ENCODE measurements around the gene TRIM59.

The TRIM59 gene

DNA sequence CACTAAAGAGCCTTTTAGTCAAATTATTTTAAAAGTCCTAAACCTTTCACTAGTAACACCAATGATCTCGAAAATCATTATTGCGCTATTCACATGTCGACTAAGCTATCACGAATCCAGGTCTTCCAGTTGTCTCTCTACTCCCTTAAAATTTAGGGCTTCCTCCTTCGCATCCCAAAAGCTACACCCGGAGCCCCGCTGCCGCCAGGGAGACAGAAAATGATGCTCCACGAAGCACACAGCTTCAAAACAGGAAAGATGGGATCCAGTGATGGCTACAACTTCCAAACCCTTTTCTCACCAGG lies 50.8 kb downstream of the TRIM59 start:
- TF ChIP-seq, protein P1, sequence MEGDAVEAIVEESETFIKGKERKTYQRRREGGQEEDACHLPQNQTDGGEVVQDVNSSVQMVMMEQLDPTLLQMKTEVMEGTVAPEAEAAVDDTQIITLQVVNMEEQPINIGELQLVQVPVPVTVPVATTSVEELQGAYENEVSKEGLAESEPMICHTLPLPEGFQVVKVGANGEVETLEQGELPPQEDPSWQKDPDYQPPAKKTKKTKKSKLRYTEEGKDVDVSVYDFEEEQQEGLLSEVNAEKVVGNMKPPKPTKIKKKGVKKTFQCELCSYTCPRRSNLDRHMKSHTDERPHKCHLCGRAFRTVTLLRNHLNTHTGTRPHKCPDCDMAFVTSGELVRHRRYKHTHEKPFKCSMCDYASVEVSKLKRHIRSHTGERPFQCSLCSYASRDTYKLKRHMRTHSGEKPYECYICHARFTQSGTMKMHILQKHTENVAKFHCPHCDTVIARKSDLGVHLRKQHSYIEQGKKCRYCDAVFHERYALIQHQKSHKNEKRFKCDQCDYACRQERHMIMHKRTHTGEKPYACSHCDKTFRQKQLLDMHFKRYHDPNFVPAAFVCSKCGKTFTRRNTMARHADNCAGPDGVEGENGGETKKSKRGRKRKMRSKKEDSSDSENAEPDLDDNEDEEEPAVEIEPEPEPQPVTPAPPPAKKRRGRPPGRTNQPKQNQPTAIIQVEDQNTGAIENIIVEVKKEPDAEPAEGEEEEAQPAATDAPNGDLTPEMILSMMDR (conservative IDR thresholded peaks at IDR 0.05) = no peak
- H3K27ac ChIP-seq = peak overlapping the region; percentile 96

GRCh38 chr3:160395297-160395696 lies 54.3 kb downstream of the TRIM59 start:
- TF ChIP-seq, protein P1 (conservative IDR thresholded peaks at IDR 0.05) = no peak
- H3K27ac ChIP-seq = no peak overlapping the region

DNA sequence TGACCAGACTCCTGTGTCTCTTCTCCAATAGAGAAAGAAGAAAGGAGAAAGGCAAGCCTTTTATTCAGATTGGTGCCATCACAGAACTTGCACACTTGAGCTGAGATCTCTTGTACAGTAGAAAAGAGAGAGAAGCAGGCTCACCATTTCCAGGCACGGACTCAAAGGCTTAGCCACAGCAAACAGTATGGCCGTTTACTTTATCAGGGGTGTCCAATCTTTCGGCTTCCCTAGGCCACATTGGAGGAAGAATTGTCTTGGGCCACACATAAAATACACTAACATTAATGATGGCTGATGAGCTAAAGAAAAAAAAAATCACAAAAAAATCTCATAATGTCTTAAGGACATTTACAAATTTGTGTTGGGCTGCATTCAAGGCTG lies 55.6 kb downstream of the TRIM59 start:
- no peak overlapping the region for H3K27ac ChIP-seq
- TF ChIP-seq, protein P1 (conservative IDR thresholded peaks at IDR 0.05) = no peak

DNA sequence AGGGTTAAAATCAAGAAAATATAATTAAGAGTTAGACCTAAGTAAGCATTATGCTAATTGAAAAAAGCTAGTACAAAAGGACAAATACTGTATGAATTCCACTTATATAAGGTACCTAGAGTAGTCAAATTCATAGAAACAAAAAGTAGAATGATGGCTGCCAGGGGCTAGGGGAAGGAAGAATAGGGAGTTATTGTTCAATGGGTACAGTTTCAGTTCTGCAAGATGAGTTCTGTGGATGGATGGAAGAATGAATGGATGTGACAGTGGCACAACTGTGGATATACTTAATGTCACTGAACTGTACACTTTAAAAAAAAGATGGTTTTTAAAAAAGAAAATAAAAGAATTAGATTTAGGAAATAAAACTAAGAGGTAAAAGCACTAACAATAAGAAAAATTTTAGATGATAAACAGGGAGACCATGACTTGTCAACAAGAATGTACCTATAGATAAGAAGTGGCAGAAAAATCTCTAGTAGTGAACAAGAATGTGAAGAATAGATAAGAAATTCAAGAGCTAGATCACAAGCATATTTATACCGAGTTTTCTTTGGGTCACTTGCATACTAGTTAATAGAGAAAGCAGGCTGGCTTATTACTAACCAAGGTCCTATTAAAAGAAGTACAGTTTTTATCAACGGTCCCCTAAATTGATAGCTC lies 56.1 kb downstream of the TRIM59 start:
- TF ChIP-seq, protein P1 (conservative IDR thresholded peaks at IDR 0.05) = no peak
- no peak overlapping the region for H3K27ac ChIP-seq

DNA sequence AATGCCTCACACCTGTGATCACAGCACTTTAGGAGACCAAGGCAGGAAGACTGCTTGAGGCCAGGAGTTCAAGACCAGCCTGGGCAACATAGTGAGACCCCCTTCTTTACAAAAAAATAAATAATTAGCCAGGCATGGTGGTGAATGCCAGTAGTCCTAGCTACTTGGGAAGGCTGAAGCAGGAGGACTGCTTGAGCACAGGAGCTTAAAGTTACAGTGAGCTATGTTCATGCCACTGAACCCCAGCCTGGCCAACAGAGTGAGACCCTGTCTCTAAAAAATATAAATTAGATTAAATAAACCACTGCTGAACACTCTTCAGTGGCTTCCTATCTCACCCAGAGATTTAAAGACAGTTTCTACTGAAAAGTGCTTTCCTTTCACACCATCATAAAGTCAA lies 56.8 kb downstream of the TRIM59 start:
- no peak overlapping the region for H3K27ac ChIP-seq
- TF ChIP-seq, protein P1 (conservative IDR thresholded peaks at IDR 0.05) = no peak

- TF ChIP-seq, protein P1 (conservative IDR thresholded peaks at IDR 0.05) = no peak
- no peak overlapping the region for H3K27ac ChIP-seq
Observed at GRCh38 chr3:160390565-160391138, 58.9 kb downstream of the TRIM59 start.
